GM10266 (cell line): ENCODE data around the gene C16orf54.
A peak's percentile ranks its signal among the peaks of the same experiment; 100 is the strongest.
"Not testable (repeated sequence)": the region's sequence is repeated elsewhere in the genome, so short reads cannot be mapped to it uniquely, and the experiment has no call there.

Source experiments
- DNase-seq: peaks from one replicate; pipeline ENCODE4 v3.0.0; 2012; ENCODE audit errors: extremely low spot score
- CTCF ChIP-seq: IDR thresholded peaks from 2 replicates; pipeline ENCODE4 v1.5.1; 2012; ENCODE audit warnings: mild to moderate bottlenecking, low read depth; ENCODE audit not compliant: control insufficient read depth, insufficient read depth; ENCODE audit errors: missing control alignments

Gene C16orf54

GRCh38 chr16:29753516-29753915, 7.7 kb upstream of the C16orf54 start:
- DNase-seq, result no peak
- TF ChIP-seq CTCF, result no peak

DNA sequence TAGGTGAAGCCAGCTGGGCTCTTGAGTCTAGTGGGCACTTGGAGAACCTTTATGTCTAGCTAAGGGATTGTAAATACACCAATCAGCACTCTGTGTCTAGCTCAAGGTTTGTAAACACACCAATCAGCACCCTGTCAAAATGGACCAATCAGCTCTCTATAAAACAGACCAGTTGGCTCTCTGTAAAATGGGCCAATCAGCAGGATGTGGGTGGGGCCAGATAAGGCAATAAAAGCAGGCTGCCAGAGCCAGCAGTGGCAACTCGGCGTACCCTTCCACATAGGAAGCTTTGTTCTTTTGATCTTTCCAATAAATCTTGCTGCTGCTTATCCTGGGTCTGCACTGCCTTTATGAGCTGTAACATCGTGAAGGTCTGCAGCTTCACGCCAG, 3.0 kb upstream of the C16orf54 start:
- DNase-seq, result not testable (repeated sequence)

DNA sequence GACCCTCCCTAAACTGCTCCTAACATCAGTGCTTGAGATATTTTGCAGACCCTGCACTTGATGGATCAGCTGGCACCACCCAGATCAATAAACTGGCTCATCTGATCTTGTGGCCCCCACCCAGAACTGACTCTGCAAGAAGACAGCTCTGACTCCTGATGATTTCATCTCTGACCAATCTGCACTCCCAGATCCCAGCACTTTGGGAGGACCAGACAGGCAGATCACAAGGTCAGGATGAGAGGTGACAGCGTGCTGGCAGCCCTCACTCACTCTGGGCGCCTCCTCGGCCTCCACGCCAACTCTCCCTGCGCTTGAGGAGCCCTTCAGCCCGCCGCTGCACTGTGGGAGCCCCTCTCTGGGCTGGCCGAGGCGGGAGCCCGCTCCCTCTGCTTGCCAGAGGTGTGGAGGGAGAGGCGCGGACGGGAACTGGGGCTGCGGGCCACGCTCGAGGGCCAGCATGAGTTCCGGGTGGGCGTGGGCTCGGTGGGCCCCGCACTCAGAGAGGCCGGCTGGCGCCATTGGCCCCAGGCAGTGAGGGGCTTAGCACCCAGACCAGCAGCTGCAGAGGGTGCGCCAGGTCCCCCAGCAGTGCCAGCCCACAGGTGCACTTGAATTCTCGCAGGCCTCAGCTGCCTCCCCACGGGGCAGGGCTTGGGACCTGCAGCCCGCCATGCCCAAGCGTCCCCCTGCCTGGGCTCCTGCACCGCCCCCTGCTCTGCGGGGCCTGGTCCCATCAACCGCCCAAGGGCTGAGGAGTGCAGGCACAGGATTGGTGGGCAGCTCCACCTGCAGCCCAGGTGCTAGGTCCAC, 2.4 kb upstream of the C16orf54 start:
- no peak for DNase-seq

GRCh38 chr16:29746518-29746917, 728 bp upstream of the C16orf54 start:
- DNase-seq, result not testable (repeated sequence)

More for the DNA sequence above, 2.4 kb upstream of the C16orf54 start:
- TF ChIP-seq CTCF, result no peak

DNA sequence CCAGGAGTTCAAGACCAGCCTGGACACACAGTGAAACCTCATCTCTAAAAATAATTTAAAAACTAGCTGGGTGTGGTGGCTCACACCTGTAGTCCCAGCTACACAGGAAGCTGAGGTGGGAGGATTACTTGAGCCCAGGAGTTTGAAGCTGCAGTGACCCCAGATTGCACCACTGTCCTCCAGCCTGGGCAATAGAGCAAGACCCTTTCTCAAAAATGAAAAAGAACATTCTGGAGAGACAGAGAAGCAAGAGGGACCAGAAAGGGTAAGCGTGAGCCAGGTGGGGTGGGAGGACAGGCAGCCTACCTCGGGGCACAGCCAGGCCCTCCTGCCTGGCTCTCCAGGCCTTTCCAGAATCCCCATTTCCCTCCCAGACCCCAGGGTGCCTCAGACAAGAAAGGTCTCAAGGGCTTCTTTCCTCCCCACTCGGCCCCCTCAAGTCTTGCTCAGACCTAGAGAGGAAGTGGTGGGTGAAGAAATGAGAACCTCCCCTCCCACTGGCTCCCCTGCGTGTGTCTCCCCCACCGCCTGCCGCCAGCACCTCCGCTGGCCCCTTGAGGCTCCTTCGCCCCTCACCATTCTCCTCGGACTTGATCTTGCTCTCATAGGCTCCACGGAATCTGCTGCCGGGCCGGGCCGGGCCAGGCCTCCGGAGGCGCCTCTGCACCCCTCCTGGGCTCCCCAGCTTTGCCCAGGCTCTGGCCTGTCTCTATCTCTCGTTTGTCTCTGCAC, 503 bp downstream of the C16orf54 start:
- peak; percentile 77 for DNase-seq
- TF ChIP-seq CTCF, result no peak

- TF ChIP-seq CTCF, result no peak
Measured at GRCh38 chr16:29744541-29745101, 1.2 kb downstream of the C16orf54 start.

GRCh38 chr16:29743827-29744531, 1.8 kb downstream of the C16orf54 start:
- no peak for TF ChIP-seq CTCF
- no peak for DNase-seq

More at GRCh38 chr16:29744541-29745101, 1.2 kb downstream of the C16orf54 start:
- no peak for DNase-seq

- TF ChIP-seq CTCF, result no peak
- DNase-seq, result no peak
Measured at GRCh38 chr16:29743475-29743826, 2.3 kb downstream of the C16orf54 start.
